ENCODE measurements around the gene NTF4.
"Not testable (repeated sequence)": the region's sequence is repeated elsewhere in the genome, so short reads cannot be mapped to it uniquely, and the experiment has no call there.

The NTF4 gene

DNA sequence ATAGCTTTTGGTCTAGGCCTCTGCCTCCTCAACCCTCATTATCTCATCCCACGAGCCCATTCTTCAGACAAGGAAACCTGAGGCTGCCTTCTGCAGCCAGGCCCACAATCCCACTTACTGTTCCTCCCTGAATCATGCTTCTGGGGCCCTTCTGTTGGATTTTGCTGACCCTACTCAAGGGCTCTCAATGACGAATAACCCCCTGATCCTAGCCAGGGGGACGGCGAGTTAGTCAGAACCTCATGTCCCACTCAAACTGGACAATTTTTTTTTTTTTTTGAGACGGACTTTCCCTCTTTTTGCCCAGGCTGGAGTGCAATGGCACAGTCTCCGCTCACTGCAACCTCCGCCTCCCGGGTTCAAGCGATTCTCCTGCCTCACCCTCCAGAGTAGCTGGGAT lies 42.5 kb downstream of the NTF4 start:
- no peak for DNase-seq (ENCODE audit: low read depth, low spot score)

DNA sequence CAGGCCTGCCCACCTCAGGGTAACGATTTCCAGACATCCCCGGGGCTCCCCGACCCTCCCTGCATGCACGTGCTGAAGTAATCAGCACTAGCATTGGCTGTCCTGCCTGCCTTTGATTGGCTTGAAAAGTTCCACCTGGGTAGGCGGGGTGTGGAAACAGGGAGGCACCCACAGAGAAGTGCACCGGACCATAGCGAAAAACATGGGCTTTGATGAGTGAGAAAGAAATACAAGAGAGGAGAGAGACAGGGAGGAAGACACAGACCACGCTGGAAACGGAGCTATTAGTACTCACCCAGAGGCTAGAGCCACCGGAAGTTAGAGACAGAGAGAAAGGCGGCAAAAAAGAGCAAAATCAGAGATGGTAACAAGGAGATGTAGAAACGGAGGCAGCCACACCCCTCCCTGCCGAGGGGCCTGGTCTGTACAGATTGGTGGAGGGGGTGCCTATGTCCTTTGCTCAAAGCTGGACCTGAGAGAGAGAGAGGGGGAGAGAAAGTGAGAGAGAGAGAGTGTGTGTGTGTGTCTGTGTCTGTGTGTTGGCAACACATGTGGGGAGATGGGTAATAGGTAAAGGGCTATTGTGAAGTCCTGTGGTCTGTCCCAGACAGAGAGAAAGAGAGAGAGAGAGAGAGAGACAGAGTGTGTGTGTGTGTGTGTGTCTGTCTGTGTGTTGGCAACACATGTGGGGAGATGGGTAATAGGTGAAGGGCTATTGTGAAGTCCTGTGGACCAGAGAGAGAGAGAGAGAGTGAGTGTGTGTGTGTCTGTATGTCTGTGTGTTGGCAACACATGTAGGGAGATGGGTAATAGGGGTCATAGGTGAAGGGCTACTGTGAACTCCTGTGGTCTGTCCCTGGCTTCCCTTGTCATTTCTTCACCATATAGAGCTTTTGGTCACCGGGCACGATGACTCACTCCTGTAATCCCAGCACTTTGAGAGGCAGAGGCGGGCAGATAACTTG lies 43.4 kb downstream of the NTF4 start:
- DNase-seq (ENCODE audit: low read depth, low spot score): no peak

DNA sequence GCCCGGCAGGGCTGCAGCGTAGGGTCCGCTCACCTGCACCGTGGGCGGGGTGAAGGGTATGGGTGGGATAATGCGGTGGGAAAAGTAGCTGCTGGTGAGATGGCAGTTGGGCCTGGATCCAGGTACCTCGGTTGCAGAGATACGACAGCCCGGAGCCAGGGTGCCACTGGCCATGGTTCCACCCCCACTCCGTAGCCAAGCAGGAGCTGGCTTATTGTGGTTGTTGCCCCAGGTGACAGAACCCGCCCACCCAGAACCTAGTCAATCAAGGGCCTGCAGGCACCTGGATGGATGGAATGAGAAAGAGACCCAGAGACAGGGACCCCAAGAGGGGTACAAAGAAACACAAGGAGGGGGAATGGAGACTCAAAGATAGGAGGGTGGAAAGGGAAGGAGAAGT lies 44.3 kb downstream of the NTF4 start:
- DNase-seq (ENCODE audit: low read depth, low spot score): no peak

DNA sequence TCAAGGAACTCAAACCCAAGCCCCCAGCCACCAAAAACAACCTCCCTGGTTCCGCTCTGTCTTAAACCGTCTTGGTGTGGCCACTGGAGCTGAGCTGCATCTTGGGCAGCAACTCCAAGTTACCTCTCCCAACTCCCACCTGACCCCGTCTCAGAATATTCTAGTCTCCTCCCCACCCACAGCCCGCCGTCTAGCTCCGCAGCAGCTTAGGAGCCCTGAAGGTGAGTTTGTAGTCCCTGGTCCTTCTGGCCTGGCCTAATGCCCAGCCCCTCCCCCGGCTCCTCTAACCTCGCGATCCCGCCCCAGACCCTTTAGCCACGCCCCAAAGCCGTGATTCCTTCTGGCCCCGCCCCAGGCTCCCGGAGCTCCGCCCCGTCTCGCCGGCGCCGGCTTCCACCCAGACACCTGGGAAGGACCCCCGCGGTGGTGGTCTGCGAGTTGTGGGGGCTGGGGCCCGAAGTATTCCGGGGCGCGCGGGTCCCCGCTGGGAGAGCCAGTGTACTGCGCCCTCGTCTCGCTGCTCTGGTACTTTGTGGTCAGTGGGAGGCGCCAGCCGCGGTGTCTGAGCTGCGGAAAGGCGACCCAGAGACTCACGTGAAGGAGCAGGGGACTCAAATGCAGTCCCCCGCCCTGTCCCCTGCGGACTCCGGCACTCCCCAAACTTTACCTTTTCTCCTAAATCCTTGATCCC lies 45.2 kb downstream of the NTF4 start:
- no peak for DNase-seq (ENCODE audit: low read depth, low spot score)

DNA sequence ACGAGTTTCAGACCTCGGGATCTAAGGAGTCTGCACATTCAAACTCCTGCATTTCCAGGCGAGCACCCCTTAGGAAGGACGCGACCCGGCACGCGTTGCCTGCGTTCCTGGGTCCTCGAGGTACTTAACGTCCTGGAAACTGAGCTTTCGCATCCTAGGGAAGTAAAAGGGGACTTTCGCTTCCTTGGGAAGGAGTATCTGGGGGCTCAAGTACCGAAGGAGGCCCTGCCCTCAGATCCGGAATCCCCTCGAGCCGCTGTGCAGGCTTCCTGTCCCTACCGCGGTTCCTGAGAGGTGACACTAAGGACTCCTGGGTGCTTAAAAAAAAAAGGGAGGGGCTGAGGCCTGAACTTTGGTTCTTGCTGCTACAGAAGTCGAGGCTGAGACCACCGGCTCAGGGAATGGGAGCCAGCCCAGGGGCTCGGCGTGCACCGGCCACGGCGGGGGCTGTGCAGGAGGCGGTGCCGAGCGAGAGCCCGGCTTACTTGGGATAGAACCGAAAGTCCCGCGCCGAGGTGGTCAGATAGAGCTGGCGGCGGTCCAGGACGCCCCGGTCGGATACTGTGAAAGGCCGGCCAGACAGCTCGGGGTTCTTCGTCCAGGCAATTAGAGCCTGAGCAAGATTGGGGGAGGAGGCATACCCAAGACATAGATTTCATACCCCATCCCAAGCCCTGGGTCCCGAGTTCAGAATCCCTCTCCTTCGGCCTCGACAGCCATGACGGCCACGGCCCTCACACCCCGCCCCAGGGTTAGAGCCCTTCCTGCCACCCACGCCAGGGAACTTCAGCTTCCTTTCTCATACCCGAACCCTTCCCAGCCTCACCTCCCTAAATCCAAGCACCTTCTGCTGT lies 46.0 kb downstream of the NTF4 start:
- DNase-seq (ENCODE audit: low read depth, low spot score): not testable (repeated sequence)

DNA sequence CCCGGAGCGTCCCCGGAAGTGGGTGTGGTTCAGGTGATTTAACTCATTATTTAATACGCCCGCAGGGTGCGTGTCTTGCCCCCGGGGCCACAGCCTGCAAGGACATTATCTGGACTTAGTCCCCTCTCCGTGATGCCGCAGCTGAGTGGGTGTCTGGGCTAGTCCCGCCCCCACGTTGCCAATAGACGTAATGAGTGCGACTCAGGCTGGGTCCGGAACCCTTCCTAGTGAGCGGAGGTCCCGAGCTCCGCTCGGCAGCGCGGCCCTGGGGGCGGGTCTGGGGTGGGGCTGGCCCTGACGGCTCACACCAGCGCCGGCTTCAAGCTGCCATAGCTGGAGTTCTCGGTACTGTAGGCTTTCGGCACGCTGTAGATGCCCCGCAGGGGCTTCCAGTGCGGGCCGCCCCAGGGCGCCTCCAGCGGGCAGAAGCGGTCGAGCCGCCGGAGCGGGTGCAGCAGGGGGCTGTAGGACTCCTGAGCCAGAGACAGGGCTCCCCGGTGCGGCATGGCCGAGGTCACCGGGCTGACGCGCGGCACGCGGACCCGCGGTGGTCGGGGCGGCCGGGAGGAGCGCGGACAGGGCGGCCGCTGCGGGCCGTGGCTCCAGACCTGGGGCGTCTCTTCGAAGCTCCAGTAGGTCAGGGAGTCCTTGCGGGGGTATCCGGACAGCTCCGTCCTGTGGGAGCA lies 46.8 kb downstream of the NTF4 start:
- no peak for DNase-seq (ENCODE audit: low read depth, low spot score)

DNA sequence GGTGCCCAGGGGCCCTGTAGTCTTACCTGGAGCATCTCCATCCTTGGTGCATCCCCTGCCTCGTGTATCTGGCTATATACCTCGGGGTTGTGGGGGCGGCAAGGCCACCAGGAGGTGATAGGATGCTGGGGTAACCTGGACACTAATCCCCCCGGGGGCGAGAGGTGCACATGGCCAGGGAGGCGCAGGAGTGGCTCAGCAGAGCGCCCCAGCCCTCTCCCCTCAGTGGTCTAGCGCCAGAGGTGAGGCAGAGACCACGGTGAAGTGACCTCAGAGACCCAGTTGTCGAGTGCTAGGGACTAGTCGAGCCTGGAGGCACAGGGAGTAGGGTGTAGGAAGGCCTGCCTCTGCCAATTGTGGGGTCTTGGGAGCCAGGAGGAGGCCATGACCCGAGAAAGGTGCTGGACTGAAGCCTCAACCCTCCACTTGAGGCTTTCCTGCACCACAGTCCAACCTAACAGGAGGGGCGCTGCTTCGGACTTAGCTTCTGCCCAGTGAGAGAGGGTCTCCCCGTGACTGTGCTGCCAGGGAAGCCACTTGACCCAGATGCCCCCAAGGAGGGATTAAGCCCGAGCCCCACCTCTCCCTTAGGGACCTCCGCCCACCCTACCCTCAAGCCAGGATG lies 47.5 kb downstream of the NTF4 start, which contains the start of gene LHB:
TSS of gene LHB (minus strand) at position 51 of the 625 bp plus-strand sequence. CDS start at position 41, 10 bp downstream.
- DNase-seq (ENCODE audit: low read depth, low spot score): no peak

DNA sequence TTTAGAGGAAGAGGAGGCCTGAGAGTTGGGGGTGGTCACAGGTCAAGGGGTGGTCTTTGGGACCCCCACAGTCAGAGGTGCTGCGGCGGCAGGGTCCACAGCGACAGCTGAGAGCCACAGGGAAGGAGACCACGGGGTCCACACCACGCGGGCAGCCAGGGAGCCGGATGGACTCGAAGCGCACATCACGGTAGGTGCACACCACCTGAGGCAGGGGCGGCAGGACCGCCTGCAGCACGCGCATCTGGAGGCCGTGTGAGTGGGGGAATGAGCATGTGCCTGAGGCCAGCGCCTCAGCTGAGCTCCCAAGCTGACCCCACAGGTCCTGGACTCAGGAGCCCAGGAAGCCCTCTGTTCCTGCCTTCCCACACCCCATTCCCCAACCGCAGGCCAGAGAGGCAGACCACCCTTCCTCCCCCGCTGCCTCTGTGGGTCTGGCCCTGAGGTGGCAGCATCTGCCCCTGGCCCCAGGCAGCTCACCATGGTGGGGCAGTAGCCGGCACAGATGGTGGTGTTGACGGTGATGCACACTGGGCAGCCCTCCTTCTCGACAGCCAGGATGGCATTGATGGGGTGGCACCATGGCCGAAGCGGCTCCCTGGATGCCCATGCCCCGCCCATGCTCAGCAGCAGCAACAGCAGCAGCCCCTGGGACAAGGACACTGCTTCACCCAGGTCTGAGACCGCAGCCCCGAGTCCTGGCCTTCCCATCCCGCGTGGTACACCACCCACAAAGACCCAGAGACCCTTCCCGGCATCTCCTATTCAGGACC lies 48.4 kb downstream of the NTF4 start:
- DNase-seq (ENCODE audit: low read depth, low spot score): no peak

DNA sequence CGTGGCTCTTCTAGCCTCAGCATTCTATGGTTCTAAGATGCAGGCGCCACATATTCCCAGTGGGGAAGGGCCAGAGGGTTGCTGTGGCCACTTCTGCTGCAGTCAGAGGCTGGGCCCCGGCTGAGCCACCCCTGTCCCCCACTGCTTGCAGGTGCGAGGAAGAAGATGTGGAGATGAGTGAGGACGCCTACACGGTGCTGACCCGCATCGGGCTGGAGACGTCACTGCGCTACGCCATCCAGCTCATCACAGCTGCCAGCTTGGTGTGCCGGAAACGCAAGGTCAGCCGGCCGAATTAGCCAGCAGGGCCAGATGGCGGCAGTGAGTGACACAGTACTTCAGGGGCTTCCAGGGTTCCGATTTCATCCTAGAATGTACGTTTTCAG lies 49.8 kb downstream of the NTF4 start:
- DNase-seq (ENCODE audit: low read depth, low spot score): no peak

DNA sequence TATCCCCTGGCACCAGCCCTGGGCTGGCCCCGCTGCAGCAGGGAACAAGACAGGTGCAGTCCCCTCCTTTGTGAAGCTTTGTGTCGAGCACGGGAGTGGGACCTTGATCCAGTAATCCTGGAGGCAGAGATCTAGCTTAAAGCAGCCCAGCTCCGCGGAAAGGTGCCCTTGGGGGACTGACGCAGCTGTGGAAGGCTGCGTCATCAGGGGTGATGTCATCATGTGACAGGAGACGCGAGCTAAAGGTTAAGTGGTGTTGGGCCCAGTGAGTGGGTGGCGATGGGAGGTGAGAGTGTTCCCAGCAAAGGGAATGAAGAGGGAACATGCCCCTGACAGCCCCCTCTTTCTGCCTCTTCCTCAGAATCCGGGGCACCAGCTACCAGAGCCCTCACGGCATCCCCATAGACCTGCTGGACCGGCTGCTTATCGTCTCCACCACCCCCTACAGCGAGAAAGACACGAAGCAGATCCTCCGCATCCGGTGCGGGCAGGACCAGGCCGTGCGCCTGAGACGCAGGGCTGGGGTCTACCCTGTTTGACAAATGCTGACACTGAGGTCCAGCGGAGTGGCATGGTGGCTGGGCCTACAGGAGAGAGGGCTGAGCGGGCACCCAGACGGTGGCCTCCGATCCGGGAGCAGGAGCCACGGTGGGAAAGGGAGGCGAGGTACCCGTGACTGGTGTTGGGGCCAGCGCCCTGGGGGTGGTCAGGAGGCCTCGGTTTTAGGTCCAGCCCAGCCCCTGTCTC lies 50.3 kb downstream of the NTF4 start:
- DNase-seq (ENCODE audit: low read depth, low spot score): no peak

DNA sequence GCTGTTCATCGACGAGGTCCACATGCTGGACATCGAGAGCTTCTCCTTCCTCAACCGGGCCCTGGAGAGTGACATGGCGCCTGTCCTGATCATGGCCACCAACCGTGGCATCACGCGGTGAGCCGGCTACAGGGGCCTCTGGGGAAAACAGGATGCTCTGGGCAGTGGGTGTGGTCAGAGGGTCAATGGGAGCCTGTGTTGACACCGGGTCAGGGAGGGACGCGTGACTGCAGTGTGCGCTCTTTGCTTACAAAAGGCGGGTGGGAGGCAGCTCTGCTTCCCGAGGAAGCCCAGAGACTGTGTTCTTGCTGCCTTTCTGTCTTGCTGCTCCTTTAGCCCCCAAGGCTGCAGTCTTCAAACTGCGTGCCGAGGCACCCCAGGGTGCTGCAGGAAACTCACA lies 53.4 kb downstream of the NTF4 start:
- no peak for DNase-seq (ENCODE audit: low read depth, low spot score)

Data from brain pericyte (primary cell).